Neural cell (in vitro differentiated cells): ENCODE results near the gene NSDHL.

ENCODE experiments used
- EP300 ChIP-seq: fragments of 450-650 bp; conservative IDR thresholded peaks from 2 replicates; pipeline ENCODE4 v1.6.1; 2014; ENCODE audit warnings: antibody characterized with exemption, mild to moderate bottlenecking, moderate library complexity; ENCODE audit not compliant: poor library complexity, severe bottlenecking
- TF ChIP-seq, protein P1 (sequence below): fragments of 450-650 bp; IDR thresholded peaks from 2 replicates; pipeline ENCODE4 v1.5.1; 2014; ENCODE audit warnings: antibody characterized with exemption, mild to moderate bottlenecking, moderate library complexity; ENCODE audit not compliant: poor library complexity, severe bottlenecking

DNA sequence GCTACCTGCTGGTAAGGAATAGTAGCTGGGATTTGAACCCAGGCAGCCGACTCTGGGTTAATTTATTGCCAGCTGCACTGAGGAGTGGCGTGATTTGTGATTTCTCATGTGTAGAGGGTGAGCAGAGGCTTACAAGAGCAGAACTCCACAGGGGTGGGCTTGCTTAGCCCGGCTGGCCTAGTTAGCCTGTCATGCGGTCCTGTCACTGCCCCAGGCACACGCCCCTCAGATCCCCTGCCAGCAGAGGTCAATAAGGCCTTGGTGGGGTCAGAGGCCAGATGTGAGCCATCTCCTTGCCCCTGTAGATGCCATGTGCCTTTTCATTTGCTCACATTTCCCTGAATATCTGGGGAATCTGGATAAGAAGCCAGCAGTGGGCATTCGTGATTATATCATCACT is 13.4 kb downstream of the NSDHL start:
- TF ChIP-seq EP300 = no peak
- TF ChIP-seq, protein P1, sequence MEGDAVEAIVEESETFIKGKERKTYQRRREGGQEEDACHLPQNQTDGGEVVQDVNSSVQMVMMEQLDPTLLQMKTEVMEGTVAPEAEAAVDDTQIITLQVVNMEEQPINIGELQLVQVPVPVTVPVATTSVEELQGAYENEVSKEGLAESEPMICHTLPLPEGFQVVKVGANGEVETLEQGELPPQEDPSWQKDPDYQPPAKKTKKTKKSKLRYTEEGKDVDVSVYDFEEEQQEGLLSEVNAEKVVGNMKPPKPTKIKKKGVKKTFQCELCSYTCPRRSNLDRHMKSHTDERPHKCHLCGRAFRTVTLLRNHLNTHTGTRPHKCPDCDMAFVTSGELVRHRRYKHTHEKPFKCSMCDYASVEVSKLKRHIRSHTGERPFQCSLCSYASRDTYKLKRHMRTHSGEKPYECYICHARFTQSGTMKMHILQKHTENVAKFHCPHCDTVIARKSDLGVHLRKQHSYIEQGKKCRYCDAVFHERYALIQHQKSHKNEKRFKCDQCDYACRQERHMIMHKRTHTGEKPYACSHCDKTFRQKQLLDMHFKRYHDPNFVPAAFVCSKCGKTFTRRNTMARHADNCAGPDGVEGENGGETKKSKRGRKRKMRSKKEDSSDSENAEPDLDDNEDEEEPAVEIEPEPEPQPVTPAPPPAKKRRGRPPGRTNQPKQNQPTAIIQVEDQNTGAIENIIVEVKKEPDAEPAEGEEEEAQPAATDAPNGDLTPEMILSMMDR = no peak
